SHP77 (cell line): ENCODE data around the gene SORCS2.

Source experiments
- DNase-seq, 2 experiments: peaks; one replicate each; lab custom pipeline; 2025; lab: John Stamatoyannopoulos, UW

The SORCS2 gene

GRCh38 chr4:7652006-7652405 lies 459.7 kb downstream of the SORCS2 start:
- no peak for DNase-seq

- no peak for DNase-seq
These were observed 460.1 kb downstream of the SORCS2 start for GRCh38 chr4:7652451-7652881.

GRCh38 chr4:7652906-7653305 lies 460.6 kb downstream of the SORCS2 start:
- no peak for DNase-seq

GRCh38 chr4:7653510-7654369 lies 461.4 kb downstream of the SORCS2 start:
- no peak for DNase-seq

- no peak for DNase-seq
These were observed 462.5 kb downstream of the SORCS2 start for GRCh38 chr4:7654550-7655445.

GRCh38 chr4:7655511-7656243 lies 463.3 kb downstream of the SORCS2 start:
- DNase-seq, result no peak

GRCh38 chr4:7656244-7656800 lies 464.0 kb downstream of the SORCS2 start:
- no peak for DNase-seq

- DNase-seq, result no peak
These were observed 465.4 kb downstream of the SORCS2 start for GRCh38 chr4:7657545-7658297.

GRCh38 chr4:7658341-7659204 lies 466.2 kb downstream of the SORCS2 start:
- DNase-seq, result no peak

- no peak for DNase-seq
These were observed 467.3 kb downstream of the SORCS2 start for GRCh38 chr4:7659429-7660175.

- no peak for DNase-seq
These were observed 468.1 kb downstream of the SORCS2 start for GRCh38 chr4:7660176-7661039.

GRCh38 chr4:7661066-7661748 lies 468.9 kb downstream of the SORCS2 start:
- no peak for DNase-seq

- DNase-seq, result no peak
These were observed 469.6 kb downstream of the SORCS2 start for GRCh38 chr4:7661846-7662506.

- DNase-seq, result no peak
These were observed 470.1 kb downstream of the SORCS2 start for GRCh38 chr4:7662507-7662846.

- DNase-seq, result no peak
These were observed 470.8 kb downstream of the SORCS2 start for GRCh38 chr4:7663075-7663541.

- no peak for DNase-seq
These were observed 471.8 kb downstream of the SORCS2 start for GRCh38 chr4:7664106-7664505.

- no peak for DNase-seq
These were observed 473.0 kb downstream of the SORCS2 start for GRCh38 chr4:7665321-7665720.
